KOPT-K1 (cell line): Measurements from ENCODE around the gene LRP5.

Source experiments
- H3K27ac ChIP-seq: fragments of 200-600 bp; sonication (generic); 2 replicates; pipeline ENCODE4 v1.5.1; 2016; ENCODE audit warnings: antibody characterized with exemption, mild to moderate bottlenecking, low read depth, low read length; ENCODE audit not compliant: poor library complexity, severe bottlenecking
- H3K36me3 ChIP-seq: fragments of 200-600 bp; sonication (generic); 2 replicates; pipeline ENCODE4 v1.5.1; 2017; ENCODE audit warnings: antibody characterized with exemption, mild to moderate bottlenecking, low read length, moderate library complexity; ENCODE audit not compliant: insufficient read depth
- H3K9me3 ChIP-seq: fragments of 200-600 bp; sonication (generic); 2 replicates; pipeline ENCODE4 v1.5.1; 2017; ENCODE audit warnings: antibody characterized with exemption, low read length, mild to moderate bottlenecking; ENCODE audit not compliant: insufficient read depth, poor library complexity, severe bottlenecking

LRP5 gene

GRCh38 chr11:68402355-68403031, 90.1 kb downstream of the LRP5 start:
- H3K9me3 ChIP-seq: no peaks in the 10 kb centered on the region
- no peak overlapping the region for H3K27ac ChIP-seq
- H3K36me3 ChIP-seq: no peaks in the 10 kb centered on the region

GRCh38 chr11:68403424-68403823, 91.0 kb downstream of the LRP5 start:
- Histone ChIP-seq H3K27ac (no peak overlapping the region), H3K36me3 (no peaks in the 10 kb centered on the region), H3K9me3 (no peaks in the 10 kb centered on the region)

- Histone ChIP-seq H3K27ac (no peak overlapping the region), H3K9me3 (no peaks in the 10 kb centered on the region), H3K36me3 (no peaks in the 10 kb centered on the region)
Observed at GRCh38 chr11:68403831-68404230, 91.4 kb downstream of the LRP5 start.

- no peaks in the 10 kb centered on the region for H3K36me3 ChIP-seq
- no peak overlapping the region for H3K27ac ChIP-seq
Observed at GRCh38 chr11:68406324-68407313, 94.2 kb downstream of the LRP5 start.

GRCh38 chr11:68408512-68408911, 96.1 kb downstream of the LRP5 start:
- Histone ChIP-seq H3K36me3 (no peaks in the 10 kb centered on the region; the same call in 1 of the 2 replicates), H3K27ac (no peak overlapping the region), H3K9me3 (no peaks in the 10 kb centered on the region)

More at GRCh38 chr11:68406324-68407313, 94.2 kb downstream of the LRP5 start:
- H3K9me3 ChIP-seq: no peaks in the 10 kb centered on the region

GRCh38 chr11:68409748-68410344, 97.5 kb downstream of the LRP5 start:
- Histone ChIP-seq H3K27ac (no peak overlapping the region), H3K9me3 (no peaks in the 10 kb centered on the region), H3K36me3 (no peaks in the 10 kb centered on the region; the same call in 1 of the 2 replicates)

- Histone ChIP-seq H3K36me3 (no peaks in the 10 kb centered on the region; the same call in 1 of the 2 replicates), H3K27ac (no peak overlapping the region), H3K9me3 (no peaks in the 10 kb centered on the region)
Observed at GRCh38 chr11:68411501-68411991, 99.2 kb downstream of the LRP5 start.

GRCh38 chr11:68412593-68413475, 100.4 kb downstream of the LRP5 start:
- no peaks in the 10 kb centered on the region for H3K9me3 ChIP-seq
- H3K36me3 ChIP-seq: no peaks in the 10 kb centered on the region; the same call in 1 of the 2 replicates
- no peak overlapping the region for H3K27ac ChIP-seq

- no peak overlapping the region for H3K27ac ChIP-seq
- no peaks in the 10 kb centered on the region; the same call in 1 of the 2 replicates for H3K36me3 ChIP-seq
- no peaks in the 10 kb centered on the region for H3K9me3 ChIP-seq
Observed at GRCh38 chr11:68413591-68413999, 101.2 kb downstream of the LRP5 start.

- H3K36me3 ChIP-seq: no peaks in the 10 kb centered on the region; the same call in 1 of the 2 replicates
- no peaks in the 10 kb centered on the region for H3K9me3 ChIP-seq
- H3K27ac ChIP-seq: no peak overlapping the region
Observed at GRCh38 chr11:68414496-68415221, 102.3 kb downstream of the LRP5 start.

GRCh38 chr11:68416070-68416578, 103.7 kb downstream of the LRP5 start:
- no peaks in the 10 kb centered on the region; the same call in 1 of the 2 replicates for H3K36me3 ChIP-seq
- no peaks in the 10 kb centered on the region for H3K9me3 ChIP-seq

GRCh38 chr11:68418648-68419047, 106.3 kb downstream of the LRP5 start:
- Histone ChIP-seq H3K9me3 (no peaks in the 10 kb centered on the region), H3K36me3 (no peaks in the 10 kb centered on the region; the same call in 1 of the 2 replicates), H3K27ac (no peak overlapping the region)

More at GRCh38 chr11:68416070-68416578, 103.7 kb downstream of the LRP5 start:
- no peak overlapping the region for H3K27ac ChIP-seq

- no peak overlapping the region for H3K27ac ChIP-seq
- no peaks in the 10 kb centered on the region for H3K36me3 ChIP-seq
- H3K9me3 ChIP-seq: no peaks in the 10 kb centered on the region
Observed at GRCh38 chr11:68420171-68420570, 107.8 kb downstream of the LRP5 start.
